ENCODE data around the gene IL20. TPM values are rescaled to one million over a fixed set of nuclear protein-coding genes. Genes with fewer than 3 reads are reported as not detected.
"Not testable (repeated sequence)": the region's sequence is repeated elsewhere in the genome, so short reads cannot be mapped to it uniquely, and the experiment has no call there.

IL20 gene
- total RNA-seq, 2 donors from 2014 or later: not detected

DNA sequence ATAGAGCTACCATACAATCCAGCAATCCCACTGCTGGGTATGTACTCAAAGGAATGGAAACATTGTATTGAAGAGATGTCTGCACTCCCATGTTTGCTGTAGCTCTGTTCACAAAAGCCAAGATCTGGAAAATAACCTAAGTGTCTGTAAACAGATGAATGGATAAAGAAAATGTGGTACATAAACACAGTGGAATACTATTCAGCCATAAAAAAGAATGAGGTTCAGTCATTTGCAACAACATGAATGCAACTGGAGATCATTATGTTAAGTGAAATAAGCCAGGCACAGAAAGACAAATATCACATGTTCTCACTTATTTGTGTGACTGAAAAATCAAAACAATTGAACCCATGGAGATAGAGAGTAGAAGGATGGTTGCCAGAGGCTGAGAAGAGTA, 11.7 kb upstream of the IL20 start:
- H3K36me3 Mint-ChIP-seq (ENCODE audit: low read depth); H3K27me3 Mint-ChIP-seq; H3K27ac Mint-ChIP-seq; H3K4me1 Mint-ChIP-seq; H3K4me3 Mint-ChIP-seq; H3K9me3 Mint-ChIP-seq; ATAC-seq (replicated peaks): not testable (repeated sequence)

DNA sequence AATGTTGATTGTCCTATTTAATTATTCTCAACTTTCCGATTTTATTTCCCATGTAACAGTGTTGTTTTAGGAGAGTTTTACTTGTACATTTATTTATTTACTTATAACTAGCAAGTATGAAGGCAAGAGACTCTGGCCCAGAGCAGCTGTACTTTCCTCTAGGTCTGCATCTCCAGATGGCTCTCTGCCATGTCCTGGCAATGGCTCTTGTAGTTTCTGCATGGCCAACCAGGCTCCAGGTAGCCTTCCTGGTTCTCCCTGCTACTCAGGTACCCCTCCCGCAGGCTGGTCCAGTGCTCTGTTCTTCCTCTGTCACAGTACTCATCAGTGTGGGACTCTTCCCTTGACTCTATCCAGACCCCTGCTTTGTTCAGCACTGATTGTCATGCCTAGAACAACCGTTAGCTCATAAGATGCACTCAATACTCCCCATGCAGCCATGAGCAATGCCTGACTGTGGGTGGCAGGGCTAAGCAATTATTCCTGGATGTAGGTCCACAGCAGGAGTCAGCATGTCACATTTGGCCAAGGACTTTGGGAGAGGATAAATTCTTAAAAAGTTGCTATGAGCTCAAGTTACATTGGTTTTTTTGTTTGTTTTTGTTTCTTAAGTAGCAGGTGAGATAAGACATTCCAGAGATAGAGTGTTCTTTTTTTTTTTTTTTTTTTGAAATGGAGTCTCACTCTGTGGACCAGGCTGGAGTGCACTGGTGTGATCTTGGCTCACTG, 10.9 kb upstream of the IL20 start:
- ATAC-seq (replicated peaks): no peak
- H3K27ac Mint-ChIP-seq: no peak overlapping the region
- H3K4me1 Mint-ChIP-seq: peaks cover 6% of the 10 kb centered on the region
- peaks cover 4% of the 10 kb centered on the region for H3K9me3 Mint-ChIP-seq
- peaks cover 4% of the 10 kb centered on the region for H3K27me3 Mint-ChIP-seq
- no peak overlapping the region for H3K4me3 Mint-ChIP-seq
- no peaks in the 10 kb centered on the region for H3K36me3 Mint-ChIP-seq (ENCODE audit: low read depth)

DNA sequence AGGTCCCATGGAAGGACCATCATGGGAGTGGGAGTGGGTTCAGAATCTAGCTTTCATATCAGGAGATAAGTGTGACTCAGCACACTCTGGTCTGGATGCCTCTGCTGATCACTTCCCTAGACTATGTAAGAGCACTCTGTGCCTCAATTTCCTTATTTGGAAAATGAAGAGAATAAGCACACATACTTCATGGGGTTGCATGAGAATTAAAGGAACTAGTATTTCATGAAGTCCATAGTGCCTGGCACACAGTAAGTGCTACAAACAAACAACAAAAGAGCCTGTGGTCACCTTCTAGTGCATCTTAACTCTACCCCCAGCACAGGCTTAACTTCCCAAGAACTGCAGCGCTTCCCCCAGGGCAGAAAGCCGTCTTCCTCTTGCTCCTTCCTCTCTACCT, 9.6 kb upstream of the IL20 start:
- H3K27me3 Mint-ChIP-seq: peaks cover 2% of the 10 kb centered on the region
- H3K27ac Mint-ChIP-seq: no peak overlapping the region
- no peaks in the 10 kb centered on the region for H3K36me3 Mint-ChIP-seq (ENCODE audit: low read depth)
- peaks cover 6% of the 10 kb centered on the region for H3K4me1 Mint-ChIP-seq
- ATAC-seq (replicated peaks): no peak
- H3K4me3 Mint-ChIP-seq: no peak overlapping the region
- H3K9me3 Mint-ChIP-seq: peaks cover 4% of the 10 kb centered on the region

DNA sequence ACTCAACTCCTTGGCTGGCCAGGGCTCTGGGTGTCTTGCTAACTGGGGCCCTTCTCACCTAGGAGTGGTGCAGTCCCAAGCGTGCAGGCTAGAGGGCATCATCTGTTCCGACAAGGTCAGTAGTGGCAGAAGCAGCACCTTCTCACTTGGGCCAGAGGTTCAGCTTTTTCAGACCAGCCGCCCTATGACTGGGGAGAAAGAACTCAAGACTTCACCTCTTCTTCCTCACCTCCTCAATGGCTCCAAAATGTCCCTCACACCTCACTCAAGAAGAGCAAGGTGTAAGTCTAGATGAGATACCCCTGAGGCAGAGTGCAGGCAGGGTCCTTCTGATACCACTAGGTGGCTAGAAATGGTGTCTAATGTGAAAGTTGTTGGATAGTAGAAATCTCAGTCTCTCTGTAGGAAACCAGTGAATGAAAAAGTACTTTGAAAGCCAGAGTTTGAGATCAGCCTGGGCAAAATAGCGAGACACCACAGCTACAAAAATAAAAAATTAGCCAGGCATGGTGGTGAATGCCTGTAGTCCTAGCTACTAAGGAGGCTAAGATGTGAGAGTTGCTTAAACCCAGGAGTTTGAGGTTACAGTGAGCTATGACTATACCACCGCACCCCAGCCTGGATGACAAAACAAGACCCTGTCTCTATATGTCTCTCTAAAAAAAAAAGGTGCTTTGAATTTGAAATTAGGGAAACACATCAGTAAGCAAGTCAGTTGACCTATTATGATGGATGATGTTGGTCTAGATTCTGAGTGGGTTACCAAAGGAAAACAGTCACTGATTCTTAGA, 8.6 kb upstream of the IL20 start:
- peak; percentile 92 for ATAC-seq (replicated peaks)
- Mint-ChIP-seq H3K36me3 (ENCODE audit: low read depth) (no peaks in the 10 kb centered on the region), H3K9me3 (peaks cover 4% of the 10 kb centered on the region), H3K27me3 (peaks cover 7% of the 10 kb centered on the region), H3K27ac (peak overlapping the region; percentile 14), H3K4me3 (no peak overlapping the region), H3K4me1 (peaks cover 6% of the 10 kb centered on the region)

DNA sequence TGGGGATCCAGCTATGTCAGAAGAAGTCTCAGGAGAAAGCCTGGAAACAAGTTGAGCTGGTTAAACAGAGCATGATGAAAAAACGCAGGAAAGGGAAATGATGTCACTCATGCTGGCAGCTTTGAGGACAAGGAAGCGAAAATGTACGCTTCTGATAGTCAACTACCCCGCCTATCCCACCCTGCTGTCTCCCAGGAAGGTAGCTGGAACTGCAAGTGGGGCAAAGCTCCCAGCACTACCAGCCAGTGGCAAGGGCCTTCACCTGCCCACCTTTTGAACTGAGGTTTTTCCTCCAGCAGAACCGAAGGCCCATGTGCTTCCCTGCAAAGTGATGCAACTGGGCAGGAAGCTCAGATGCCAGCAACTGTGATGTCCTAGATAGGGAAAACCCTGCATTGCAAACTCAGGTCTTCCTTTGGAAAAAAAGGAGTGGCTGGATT, 6.3 kb upstream of the IL20 start:
- H3K4me3 Mint-ChIP-seq: no peak overlapping the region
- H3K27ac Mint-ChIP-seq: no peak overlapping the region
- no peaks in the 10 kb centered on the region for H3K36me3 Mint-ChIP-seq (ENCODE audit: low read depth)
- H3K4me1 Mint-ChIP-seq: peaks cover 6% of the 10 kb centered on the region
- peaks cover 11% of the 10 kb centered on the region for H3K27me3 Mint-ChIP-seq
- no peaks in the 10 kb centered on the region for H3K9me3 Mint-ChIP-seq
- ATAC-seq (replicated peaks): no peak

DNA sequence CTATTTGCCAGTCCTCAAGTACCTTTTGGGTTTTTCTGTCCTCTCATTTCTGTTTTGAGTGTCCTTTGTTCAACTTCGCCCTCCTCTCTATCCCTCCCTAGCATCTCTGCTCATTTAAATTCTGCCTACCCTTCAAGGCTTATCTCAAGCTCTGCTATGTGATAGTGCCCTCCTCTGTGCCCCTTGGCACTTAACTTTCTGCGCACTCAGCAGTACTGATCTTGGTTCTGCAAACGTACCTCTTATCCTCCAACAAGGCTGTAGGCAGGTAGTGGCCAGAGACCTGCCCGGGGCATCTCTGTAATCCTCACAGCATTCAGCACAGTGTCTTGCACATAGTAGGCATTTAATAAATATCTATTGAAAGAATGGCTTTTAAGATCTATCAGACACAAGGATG, 5.3 kb upstream of the IL20 start:
- Mint-ChIP-seq H3K4me1 (peaks cover 10% of the 10 kb centered on the region), H3K9me3 (no peaks in the 10 kb centered on the region)

DNA sequence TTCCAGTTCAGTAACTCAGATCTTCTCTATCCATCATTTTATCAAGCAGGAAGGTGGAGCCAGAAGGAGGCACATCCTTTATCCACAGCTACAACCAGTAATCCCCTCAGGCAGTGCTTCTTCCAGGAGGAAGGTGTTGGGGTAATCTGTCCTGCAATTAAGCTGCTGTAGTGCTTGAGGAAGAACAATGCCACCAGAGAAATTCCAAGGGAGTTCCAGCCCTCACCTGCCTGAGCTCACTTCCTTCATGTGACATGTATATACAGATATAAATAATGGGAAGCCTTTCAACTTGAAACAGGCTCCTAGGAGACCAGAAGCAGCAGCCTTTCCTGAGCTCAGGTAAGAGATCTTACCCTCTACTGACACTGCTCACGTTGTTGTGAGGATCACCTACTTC, 2.2 kb upstream of the IL20 start:
- no peak for ATAC-seq (replicated peaks)
- H3K4me1 Mint-ChIP-seq: peaks cover 7% of the 10 kb centered on the region

More for the DNA sequence above, 5.3 kb upstream of the IL20 start:
- H3K36me3 Mint-ChIP-seq (ENCODE audit: low read depth): no peaks in the 10 kb centered on the region
- H3K4me3 Mint-ChIP-seq: no peak overlapping the region
- no peak overlapping the region for H3K27ac Mint-ChIP-seq
- ATAC-seq (replicated peaks): no peak
- peaks cover 11% of the 10 kb centered on the region for H3K27me3 Mint-ChIP-seq

DNA sequence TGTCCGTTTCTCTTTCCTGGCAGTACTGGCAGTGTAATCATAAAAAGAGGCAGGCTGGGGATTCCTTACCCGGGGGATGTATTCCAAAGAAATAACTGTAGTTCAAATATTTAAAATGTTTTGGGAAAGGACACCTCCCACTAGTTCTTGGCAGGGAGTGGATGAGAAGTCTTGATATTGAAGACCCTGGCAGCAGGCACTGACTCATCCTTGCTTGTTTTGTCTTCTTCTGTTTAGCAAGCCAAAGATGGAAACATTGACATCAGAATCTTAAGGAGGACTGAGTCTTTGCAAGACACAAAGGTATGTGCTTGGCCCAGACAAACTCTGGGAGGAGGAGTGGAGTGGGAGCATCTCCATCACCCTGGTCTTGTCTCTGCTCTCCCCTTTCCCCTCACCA, 639 bp downstream of the IL20 start:
- Mint-ChIP-seq H3K9me3 (no peaks in the 10 kb centered on the region), H3K4me3 (no peak overlapping the region), H3K36me3 (ENCODE audit: low read depth) (no peaks in the 10 kb centered on the region), H3K27ac (no peak overlapping the region), H3K27me3 (peaks cover 19% of the 10 kb centered on the region), H3K4me1 (peaks cover 7% of the 10 kb centered on the region)
- ATAC-seq (replicated peaks): no peak

More for the DNA sequence above, 2.2 kb upstream of the IL20 start:
- Mint-ChIP-seq H3K36me3 (ENCODE audit: low read depth) (no peaks in the 10 kb centered on the region), H3K9me3 (no peaks in the 10 kb centered on the region), H3K27me3 (peaks cover 11% of the 10 kb centered on the region), H3K4me3 (no peak overlapping the region), H3K27ac (no peak overlapping the region)

DNA sequence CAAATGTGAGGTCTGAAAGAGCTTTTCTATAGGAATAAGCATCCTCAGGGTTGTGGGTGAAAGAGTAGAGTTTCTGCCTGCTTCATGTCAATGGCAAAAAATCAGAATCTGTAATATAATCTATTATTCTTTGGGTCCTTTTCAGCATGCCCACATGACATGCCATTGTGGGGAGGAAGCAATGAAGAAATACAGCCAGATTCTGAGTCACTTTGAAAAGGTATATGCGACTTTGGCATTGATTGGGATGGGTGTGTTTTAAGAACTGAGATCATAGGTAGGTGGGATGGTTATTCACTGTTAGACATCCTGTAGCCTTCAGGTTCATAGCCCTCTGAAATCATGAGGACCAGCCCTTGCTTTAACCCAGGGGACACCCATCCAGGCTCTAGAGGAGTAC, 1.8 kb downstream of the IL20 start:
- Mint-ChIP-seq H3K36me3 (ENCODE audit: low read depth) (no peaks in the 10 kb centered on the region), H3K27ac (no peak overlapping the region), H3K4me3 (no peak overlapping the region), H3K27me3 (peaks cover 15% of the 10 kb centered on the region), H3K9me3 (no peaks in the 10 kb centered on the region), H3K4me1 (peaks cover 7% of the 10 kb centered on the region)
- ATAC-seq (replicated peaks): no peak

DNA sequence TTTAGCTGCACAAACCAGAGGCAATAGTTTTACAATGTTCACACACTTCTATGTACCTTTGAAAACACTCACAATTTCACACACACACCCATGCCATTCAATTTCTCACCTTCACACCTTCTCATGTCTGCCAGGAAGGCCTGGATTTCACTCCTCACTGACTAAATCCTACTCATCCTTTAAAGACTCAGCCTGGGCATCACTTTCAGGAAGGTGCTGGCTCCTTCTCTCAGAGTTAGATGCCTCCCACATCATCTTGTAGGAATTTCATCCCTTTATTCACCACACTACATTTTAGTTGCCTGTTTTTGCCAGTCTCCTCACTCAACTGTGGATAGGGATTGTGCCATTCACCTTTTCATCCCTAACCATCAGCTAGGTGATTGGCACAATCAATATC, 2.3 kb downstream of the IL20 start:
- Mint-ChIP-seq H3K27ac (no peak overlapping the region), H3K36me3 (ENCODE audit: low read depth) (no peaks in the 10 kb centered on the region), H3K4me3 (no peak overlapping the region), H3K9me3 (no peaks in the 10 kb centered on the region), H3K27me3 (peaks cover 15% of the 10 kb centered on the region), H3K4me1 (peaks cover 7% of the 10 kb centered on the region)
- ATAC-seq (replicated peaks): no peak

DNA sequence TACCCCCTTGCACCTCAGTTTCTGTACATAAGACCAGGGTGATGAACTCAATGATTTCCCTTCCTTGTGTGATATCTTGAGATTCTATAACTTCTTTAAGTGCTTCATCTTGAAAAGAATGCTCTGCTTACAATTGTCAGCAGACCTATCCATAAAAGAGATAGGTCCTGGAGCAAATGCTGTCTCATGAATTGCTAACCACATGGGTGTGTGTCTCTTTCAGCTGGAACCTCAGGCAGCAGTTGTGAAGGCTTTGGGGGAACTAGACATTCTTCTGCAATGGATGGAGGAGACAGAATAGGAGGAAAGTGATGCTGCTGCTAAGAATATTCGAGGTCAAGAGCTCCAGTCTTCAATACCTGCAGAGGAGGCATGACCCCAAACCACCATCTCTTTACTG, 2.8 kb downstream of the IL20 start:
- peaks cover 8% of the 10 kb centered on the region for H3K4me1 Mint-ChIP-seq
- ATAC-seq (replicated peaks): no peak
- no peak overlapping the region for H3K27ac Mint-ChIP-seq
- no peaks in the 10 kb centered on the region for H3K36me3 Mint-ChIP-seq (ENCODE audit: low read depth)
- peaks cover 14% of the 10 kb centered on the region for H3K27me3 Mint-ChIP-seq
- peaks cover 3% of the 10 kb centered on the region for H3K9me3 Mint-ChIP-seq
- no peak overlapping the region for H3K4me3 Mint-ChIP-seq

DNA sequence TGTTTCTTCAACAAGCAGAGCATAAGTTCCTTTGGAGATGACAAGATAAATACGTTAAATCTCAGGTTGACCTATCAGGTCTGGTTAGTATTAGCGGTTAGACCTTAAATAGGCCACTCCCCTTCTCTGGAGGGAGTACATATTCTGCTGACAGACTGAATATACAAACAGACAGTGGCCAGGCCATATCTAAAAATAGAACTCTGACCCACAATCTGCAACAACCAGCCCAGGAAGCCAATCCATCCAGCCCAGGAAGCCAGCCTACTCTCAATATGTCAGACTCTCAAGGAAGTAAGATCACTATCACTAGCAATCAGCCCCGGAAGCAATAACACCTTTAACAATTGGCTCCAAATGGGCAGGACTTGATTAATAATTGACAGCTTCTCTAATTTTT, 6.7 kb downstream of the IL20 start:
- no peak overlapping the region for H3K27ac Mint-ChIP-seq
- peaks cover 4% of the 10 kb centered on the region for H3K4me1 Mint-ChIP-seq
- no peaks in the 10 kb centered on the region for H3K36me3 Mint-ChIP-seq (ENCODE audit: low read depth)
- H3K4me3 Mint-ChIP-seq: no peak overlapping the region
- ATAC-seq (replicated peaks): no peak
- peaks cover 19% of the 10 kb centered on the region for H3K27me3 Mint-ChIP-seq
- peaks cover 11% of the 10 kb centered on the region for H3K9me3 Mint-ChIP-seq

DNA sequence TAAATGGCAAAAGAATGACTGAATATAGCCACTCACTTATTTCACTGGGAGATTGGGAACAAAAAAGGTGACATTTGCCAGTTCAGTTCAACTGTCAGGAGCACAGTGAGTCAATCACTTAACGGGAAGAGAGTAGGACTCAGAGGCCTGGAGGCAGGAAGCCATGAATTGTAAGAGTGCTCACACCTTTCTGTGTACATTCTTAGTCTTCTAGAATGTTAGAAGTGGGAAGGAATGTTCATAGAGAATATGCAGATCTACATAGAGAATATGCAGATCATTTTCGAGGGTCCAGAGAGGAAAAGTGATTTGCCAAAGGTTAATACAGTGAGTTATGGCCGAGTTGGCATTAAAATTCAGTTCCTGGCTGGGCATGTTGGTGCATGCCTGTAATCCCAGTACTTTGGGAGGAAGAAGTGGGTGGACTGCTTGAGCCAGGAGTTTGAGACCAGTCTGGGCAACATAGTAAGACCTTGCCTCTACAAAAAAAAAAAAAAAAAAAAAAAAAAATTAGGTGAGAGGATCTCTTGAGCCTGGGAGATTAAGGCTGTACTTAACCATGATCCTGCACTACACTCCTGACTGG, 8.3 kb downstream of the IL20 start:
- Mint-ChIP-seq H3K9me3 (peaks cover 14% of the 10 kb centered on the region), H3K4me1 (peaks cover 4% of the 10 kb centered on the region), H3K36me3 (ENCODE audit: low read depth) (no peaks in the 10 kb centered on the region), H3K4me3 (no peak overlapping the region), H3K27ac (no peak overlapping the region), H3K27me3 (peaks cover 19% of the 10 kb centered on the region)
- no peak for ATAC-seq (replicated peaks)

DNA sequence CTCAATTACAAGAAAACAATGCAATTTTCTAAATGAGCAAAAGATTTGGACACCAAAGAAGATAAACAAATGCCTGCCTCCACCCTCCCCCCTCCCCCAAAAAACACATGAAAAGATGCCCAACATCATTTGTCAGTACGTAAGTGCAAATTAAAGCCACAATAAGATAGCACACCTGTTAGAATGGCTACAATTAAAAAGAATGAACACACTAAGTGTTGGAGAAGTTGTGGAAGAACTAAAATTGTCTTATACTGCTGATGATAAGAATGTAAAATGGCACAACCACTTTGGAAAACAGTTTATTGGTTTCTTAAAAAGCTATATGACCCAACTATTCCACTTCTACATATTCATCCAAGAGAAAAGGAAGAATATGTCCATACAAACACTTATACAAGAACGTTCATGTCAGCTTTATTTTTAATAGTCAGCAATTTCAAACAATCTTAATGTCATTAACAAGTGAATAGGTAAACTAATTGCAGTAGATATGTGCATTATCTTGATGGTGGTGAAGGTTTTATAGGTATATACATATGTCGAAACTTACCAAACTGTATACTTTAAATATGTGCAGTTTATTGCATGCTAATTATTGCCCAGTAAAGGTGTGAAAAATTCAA, 10.4 kb downstream of the IL20 start:
- H3K9me3 Mint-ChIP-seq: peaks cover 14% of the 10 kb centered on the region

More for the DNA sequence above, 10.4 kb downstream of the IL20 start:
- peaks cover 4% of the 10 kb centered on the region for H3K4me1 Mint-ChIP-seq
- no peak overlapping the region for H3K27ac Mint-ChIP-seq
- H3K4me3 Mint-ChIP-seq: no peak overlapping the region
- H3K36me3 Mint-ChIP-seq (ENCODE audit: low read depth): no peaks in the 10 kb centered on the region
- peaks cover 8% of the 10 kb centered on the region for H3K27me3 Mint-ChIP-seq
- ATAC-seq (replicated peaks): no peak

Data from activated T-helper 17 cell treated with anti-CD3 and anti-CD28 coated beads, Interleukin-2, amount 50 U/mL, for 72 hours (primary cell).